Germinal center (tissue), 1 donor: Measurements from ENCODE around the gene FLCN.
"Not testable (repeated sequence)": the region's sequence is repeated elsewhere in the genome, so short reads cannot be mapped to it uniquely, and the experiment has no call there.

Source experiments
- DNase-seq: peaks from one replicate; pipeline ENCODE4 v3.0.0; 2012; ENCODE audit warnings: mixed read lengths, low spot score

FLCN gene

DNA sequence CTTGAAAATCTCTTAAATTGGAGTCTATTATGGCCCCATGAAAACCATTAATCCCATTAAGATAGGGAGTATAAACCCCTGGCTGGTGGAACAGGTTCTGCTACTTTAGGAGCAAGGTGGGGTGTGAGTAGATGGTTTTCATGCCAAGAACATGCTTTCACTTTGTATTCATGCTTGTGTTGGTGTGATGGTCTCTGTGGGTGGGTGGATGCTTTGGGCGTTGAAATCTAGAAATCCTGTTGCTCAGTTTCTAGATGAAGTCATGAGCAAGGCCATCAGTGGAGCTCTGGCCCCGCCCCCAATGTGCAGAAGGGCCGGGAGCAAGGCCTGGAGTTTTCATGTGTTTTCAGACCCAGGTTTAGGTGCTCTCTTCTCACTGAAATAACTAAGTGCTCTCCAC lies 50.9 kb downstream of the FLCN start:
- DNase-seq = no peak

DNA sequence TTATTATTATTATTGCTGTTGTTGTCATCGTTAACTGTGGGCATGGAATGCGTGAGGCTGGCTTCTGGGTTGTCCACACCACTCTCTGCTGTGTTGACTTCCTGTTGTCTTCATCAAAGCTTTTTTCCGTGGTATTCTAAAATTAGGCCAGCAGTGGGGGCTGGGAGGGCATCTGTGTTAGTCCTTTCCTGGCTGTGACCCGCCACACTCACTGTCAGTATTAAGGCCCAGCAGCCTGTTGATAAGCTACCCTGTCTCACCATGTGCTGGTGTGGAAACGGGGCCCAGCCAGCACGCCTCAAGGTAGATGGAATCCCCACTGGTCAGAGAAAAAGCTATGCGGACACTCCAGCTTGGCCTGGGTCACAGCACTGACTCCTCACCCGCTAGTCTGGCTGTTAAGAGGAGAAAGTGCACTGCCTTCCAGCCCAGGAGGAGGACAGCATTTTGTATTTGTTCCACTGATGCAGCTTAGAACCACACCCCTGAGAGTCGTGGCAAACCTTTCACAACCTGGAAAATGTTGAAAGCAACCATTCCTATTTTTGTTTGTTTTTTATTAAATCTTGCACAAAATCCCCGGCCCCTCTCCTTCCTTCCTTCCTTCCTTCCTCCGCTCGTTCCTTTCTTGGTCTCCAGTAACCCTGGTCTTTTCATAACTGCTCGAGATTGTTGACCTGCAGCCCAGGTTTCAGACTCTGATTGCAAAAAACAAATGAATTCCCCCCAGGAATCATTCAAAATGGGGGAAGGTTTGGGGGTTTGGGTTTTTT lies 51.8 kb downstream of the FLCN start:
- DNase-seq = not testable (repeated sequence)

DNA sequence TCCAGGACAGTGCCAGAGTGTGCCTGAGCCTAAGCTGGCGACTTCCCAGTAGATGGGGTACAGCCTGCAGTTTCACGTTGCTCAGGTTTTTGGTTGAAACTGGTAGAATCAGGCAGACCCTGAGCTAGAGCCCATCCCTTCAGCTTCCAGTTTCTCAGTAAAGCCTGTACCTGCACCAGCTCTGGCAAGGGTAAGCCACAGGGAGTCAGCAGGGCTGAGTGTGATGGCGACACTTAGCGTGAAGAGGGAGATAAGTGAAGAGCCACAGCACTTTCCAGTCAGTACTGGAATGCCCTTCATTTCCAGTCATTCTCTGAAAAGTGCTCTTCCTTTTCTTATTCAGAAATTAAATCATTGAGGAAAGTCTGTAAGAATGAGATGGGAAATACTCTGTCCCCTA lies 53.2 kb downstream of the FLCN start:
- no peak for DNase-seq

DNA sequence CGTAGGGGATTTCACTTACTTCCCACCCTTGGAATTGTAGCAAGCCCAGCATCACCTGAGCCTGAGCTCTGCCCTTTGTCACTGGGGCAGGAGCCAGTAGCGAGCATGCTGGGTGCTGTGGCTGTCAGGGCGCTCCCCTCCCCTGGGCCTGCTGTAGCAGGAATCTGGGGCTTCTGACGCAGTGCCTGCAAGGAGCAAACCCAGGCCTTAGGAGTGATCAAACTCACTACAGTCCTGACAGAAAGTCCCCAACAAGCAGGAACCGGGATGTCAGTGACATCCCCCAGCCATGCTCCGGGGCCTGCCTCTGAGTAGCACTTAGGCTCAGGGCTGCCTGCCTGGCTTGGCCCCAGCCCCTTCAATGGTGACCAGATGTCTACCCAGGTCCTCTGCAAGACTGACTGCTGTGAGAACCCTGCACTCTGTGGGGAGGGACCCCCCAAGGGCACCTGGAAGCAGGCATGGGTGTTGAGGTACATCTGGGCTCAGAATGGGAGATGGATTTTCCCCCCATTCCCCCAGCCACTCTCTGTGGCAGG lies 54.3 kb downstream of the FLCN start:
- DNase-seq = no peak

DNA sequence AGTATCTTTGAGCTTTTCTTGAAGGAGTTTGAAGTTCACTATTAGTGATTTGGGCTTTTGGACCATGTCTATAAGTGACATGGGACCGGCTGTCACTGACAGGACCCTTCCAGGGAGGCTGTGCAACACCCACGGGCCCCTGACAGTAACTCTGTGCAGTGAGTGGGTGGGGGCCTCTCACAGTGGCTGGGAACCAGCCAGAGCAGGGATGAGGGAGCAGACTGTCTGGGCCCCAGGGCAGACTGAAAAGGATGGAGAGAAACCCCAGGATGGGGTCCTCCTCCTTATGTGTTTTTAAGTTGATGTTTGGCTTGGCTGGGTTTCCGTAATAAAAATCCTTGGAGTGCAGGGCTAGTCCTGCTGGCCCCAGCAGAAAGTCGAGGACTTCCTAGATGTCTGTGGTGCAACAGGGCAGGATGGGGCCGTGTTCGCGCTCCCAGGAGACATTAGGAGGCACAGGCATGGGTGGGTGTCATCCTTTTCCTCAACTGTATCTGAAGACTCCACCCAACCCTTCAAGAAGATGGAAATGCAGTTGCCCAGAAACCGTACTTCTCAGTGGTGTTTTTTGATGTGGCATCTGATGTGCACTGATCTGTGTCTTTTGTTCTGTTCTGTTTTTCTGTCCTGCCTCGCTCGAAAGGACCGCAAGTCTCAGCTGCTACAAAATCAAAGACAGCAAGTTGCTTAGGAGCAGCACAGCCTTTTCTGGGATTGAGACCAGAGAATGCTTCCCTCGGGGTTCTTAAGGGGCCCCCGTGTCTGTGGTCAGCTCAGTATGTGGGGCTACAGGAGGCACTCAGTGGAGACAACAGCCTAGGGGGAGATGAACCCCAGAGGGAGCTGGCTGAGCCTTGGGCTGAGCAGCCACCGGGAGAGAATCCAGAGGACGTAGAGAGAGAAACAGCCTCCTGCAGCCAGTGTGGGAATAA lies 55.0 kb downstream of the FLCN start:
- no peak for DNase-seq

DNA sequence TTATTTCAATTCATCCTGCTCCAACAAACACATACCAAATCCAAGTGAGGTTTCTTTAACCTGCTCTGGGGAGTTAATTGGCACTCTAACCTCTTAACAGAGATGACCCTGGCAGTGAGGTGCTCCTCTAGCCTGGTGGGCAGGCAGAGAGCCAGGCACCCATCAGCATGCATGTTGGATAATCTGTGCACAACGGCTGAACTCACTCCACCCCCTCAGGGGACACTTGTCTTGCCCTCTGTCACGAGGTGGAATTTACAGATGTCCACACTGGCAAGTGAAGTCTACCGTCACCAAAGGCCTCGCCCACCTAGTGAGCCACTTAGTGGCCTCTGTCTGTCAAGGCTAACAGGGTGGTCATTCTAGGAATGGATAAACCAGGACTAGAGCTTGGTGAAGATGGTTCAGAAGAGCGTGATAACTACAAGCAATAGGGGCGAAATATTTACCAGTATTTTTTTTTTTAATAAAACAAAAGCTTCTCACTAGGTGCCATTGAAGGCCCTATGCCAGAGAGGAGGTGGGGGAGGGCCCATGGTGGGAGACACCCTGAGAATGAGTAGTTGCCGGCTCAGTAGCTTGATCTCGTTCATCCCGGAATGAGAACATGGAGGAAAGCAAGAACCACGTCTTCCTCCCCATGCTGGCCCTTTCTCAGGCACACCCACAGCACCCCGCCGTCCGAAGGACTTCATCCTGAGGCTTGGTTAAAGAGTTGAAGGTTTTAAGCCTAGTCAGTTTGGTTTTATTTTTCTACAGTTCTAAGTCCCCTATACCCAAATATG lies 56.0 kb downstream of the FLCN start:
- DNase-seq = no peak

DNA sequence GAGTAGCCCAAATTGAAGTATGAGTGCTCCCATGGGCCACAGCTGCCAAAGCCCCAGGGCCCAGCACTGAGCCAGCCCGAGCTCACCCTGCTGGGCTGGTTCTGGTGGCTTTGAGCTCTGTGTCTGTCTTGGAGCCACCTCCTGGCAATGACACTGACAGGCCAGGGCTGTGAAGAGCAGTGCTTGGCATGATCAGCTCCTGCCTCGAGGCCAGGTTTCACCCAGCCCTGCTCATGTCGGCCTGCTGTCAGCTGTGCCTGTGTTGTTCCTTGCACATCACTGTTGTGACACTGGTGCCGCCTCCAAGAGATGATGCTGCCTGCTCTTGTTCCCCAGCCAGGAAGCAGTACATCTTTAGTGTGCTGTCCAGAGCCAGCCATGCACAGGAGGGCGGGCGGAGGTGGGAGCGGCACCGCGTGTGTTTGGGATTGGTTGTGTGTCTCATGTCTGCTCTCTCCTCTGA lies 56.8 kb downstream of the FLCN start:
- no peak for DNase-seq

DNA sequence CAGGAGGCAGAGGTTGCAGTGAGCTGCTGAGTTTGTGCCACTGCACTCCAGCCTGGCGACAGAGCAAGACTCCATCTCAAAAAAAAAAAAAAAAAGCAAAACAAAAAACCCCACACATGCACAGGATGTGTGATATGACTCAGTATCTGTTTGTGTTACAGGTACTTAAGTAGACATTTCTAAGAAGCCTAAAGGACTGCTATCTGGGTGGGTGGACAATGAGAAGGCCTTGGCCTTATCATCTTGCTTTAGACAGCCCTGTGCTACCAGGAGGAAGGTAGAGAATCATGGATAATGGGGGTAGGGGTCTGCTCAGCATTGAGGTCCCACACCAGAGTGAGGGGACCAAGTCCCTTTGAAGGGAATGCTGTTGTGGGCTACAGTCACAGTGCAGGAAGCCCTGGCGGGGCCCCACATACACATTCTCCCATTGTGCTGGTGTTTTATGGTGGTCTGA lies 57.6 kb downstream of the FLCN start:
- DNase-seq = no peak

DNA sequence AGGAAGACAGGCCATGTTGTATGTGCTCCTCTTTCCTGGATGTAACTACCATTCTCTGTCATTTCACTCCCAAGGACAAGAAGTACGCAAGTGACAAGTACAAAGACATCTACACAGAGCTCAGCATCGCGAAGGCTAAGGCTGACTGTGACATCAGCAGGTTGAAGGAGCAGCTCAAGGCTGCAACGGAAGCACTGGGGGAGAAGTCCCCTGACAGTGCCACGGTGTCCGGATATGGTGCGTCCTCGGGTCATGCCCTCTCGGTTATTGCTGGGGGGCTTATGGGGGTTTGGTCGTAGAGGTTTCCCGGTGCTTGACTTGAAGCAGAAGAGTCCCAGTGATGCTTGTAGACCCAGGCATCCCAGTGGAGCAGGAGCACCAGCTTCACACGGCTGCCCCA lies 59.8 kb downstream of the FLCN start:
- DNase-seq = no peak

DNA sequence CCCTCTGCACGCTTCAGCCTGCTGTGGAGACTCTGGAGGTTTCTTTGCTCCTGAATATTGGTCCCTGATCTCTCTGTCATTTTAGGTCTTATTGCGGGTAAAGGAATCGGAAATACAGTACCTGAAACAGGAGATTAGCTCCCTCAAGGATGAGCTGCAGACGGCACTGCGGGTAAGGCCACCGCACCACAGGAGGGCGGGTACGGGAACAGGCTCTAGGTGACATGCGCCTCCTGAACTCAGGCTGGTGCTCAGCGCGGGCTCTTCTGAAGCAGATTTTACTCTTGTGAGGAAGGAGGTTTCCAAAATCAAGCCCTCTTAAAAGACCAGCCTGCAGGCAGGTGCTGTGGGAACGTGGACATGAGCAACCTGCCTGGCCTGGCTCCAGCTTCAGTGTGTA lies 60.6 kb downstream of the FLCN start:
- no peak for DNase-seq

DNA sequence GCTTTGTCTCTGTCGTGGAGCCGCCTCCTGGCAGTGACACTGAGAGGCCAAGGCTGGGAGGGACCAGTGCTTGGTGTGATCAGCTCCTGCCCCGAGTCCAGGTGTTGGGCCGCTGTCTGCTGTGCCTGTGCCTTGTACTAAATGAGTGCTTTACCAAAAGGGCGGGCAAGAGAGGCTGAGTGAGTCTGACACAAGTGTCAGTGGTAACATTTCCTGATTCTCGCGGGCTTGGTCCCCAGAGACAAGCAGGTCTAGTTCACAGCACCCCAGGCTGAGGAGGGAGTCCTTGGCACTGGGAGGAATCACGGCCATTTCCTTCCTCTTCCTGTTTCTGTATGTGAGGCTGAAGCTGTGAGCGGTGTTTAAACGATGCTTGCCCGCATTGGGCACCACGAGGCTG lies 61.1 kb downstream of the FLCN start:
- DNase-seq = peak; percentile 66

DNA sequence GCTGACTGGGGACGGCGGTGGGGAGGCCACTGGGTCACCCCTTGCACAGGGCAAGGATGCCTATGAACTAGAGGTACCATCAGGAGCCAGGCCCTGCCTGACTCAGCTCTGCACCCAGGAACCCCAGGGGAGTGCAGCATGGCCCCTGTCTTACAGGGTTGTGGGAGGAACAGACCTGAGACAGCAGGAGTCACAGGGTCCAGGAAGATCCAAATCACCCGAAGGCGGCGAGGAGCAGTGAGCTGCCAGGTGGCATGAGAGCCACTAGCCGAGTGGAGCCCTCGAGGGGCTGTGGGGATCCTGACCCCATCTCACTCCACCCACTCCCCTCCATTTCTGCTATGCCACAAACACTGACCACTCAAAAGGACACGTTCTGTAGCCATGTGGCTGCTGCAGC lies 61.6 kb downstream of the FLCN start:
- DNase-seq = no peak

DNA sequence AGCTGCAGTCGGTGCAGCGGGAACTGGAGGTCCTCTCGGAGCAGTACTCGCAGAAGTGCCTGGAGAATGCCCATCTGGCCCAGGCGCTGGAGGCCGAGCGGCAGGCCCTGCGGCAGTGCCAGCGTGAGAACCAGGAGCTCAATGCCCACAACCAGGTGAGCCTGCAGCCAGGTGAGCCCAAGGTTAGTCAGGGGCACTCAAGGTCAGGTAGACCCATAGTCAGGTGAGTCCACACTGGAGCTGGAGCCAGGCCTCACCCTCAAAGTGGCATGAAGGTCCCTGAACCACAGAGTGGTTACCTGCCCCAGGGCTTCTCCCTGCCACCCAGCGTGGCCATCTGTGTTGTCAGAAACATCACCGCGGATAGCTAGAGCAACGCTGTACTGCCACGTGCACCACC lies 63.0 kb downstream of the FLCN start:
- DNase-seq = no peak

DNA sequence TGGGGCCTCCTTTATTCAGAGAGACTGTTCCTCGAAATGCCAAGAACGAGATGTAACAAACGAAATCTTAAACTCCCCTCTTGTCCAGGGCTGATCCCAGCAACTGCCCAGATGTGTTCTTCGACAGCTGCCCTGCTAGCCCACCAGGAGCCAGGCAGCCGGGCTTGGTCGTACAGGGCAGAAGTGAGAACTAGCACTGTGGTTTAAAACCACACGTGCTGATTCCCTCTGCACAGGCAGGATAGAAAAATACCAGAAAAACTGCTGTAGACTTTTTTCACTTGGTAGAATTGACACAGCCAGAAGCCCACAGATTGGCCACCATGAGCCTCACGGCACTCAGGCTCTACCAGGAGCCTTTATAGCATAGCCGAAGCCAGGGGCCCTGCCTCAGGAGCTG lies 64.0 kb downstream of the FLCN start:
- DNase-seq = no peak

DNA sequence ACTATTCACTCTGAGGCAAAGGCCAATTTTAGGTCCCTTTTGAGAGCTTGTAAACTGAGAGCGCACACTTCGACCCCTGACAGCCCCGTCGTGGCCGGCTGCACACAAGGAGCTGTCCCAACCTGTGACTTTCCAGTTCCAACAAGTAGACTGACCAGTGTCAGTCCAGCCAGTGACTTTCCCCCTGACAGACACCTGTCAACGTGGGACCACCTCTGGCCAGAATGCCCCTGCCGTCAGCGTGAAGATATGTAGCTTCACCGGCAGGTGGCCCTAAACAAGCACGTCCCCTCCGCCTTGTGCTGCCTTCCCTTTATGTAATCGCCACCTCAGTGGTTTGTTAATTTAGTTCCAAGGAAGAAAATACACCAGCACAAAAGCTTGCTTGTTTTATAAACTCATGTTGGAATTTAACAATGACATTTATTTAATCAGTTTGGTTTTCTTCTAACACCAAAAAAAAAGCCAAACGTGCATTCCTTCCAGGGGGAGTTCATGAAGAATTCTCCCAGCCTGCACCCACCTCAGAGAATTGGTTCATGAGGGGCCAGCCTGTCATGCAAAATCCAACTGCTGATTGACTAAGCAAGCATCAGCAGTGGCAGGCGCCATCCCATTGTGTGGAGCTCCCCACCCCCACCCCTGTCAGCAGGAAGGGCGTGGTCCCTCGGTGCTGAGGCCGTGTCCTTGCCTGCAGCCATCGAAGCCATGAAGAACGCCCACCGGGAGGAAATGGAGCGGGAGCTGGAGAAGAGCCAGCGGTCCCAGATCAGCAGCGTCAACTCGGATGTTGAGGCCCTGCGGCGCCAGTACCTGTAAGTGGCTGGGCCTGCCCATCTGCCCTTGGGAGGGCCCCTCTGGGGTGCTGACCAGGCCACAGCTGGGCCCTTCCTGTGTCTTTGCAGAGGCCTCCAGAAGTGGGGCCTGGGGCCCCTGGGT lies 64.7 kb downstream of the FLCN start:
- no peak for DNase-seq

DNA sequence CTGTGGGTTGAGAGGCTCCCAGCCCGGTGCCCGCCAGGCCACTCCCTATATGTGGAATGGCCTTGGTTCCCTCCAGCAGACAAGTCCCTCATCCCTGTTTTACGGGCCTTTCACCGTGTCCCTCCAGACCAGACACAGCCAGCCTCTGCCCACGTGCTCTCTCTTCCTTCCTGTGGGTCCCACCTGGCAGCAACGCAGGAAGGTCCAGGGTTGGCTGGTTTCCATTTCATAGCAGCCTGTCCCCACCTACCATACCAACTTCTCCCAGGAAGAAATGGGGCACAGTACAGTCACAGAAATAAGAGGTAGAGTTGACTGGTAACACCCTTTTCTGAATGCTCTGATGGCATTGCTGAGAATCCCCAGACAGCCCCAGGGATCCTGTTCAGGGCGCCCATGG lies 65.8 kb downstream of the FLCN start:
- no peak for DNase-seq

DNA sequence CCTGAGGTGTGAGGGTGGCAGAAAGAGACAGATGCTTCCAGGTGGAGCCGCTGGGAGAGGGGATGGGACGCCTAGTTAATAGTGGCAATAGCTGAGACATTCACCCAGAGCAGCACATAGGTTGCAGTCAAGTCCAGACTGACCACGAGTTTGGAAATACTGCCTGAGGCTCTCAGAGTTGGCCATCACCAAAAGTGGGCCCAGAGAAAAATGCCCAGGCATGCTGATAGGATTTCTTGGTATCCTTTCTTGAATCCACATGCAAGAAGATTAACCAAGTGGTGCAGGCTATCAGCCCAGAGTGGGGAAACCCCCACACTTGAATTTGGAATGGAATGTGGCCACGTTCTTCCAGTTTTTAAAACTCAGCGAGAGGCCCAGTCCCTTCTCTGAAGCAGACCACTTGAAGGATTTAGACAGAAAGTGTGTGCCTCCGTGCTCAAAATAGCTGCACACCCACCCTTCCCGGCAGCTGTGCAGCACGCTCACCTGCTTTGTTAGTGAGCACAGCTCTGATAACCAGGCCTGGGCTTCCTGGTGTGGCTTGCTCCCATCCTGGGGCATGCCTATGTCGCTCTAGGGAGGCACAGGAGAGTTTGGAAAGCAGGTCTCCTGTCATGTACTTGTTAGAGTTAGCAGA lies 66.5 kb downstream of the FLCN start:
- DNase-seq = no peak

DNA sequence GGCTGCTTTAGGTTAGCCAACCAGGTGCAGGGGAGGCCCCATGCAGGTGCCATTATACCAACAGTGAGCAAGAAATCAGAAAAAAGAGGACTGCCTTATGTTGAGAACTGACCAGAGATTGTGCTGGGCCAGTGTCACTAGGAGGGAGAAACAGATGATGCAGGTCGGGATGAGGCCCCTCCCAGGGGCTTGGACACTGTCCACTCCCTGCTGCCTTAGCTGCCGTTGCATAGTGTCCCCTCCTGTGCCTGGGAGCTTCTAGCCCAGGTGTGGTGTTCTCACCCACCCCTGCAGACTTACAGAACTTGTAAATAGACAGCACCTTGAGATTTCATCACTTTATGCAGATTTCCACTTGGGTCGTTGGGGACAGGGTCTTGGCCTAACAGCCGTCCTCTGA lies 67.6 kb downstream of the FLCN start:
- DNase-seq = no peak

DNA sequence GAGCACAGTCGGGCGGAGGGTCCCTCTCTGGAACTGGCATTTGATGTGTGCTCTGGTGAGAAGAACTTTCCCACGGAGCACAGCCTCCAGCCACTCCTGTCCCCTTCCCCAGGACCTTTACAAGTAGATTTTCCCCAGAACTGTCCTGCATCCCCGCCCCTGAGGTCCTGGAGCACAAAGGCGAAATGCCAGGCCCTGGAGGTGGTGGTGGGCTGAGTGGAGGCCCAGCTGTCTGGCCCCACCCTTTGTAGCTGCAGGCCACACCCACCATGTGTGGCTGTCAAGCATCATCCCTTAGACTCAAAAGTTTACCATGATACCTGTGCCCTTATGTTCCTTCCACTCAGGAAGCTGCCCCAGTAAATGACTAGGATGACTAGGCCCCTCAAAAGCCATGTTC lies 68.6 kb downstream of the FLCN start:
- no peak for DNase-seq

DNA sequence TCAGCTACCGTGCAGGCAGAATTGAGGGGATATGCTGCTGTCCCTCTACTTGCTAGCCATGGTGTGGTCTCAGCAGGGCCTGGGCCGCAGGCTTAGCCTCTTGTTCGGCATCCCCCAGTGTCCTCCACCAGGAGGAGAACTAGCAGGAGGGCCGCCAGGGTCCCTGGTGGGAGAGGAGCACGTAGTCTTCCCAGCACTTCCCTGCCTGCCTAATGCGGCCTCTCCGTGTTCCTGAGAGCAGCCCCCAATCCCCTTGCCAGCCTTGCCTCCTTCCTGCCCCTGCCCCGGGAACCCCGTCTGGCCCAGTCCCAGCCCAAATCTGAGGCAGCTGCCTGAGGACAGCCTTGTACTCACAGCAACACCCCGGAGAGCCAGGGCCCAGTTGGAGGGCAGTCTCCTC lies 69.0 kb downstream of the FLCN start:
- no peak for DNase-seq
